GM19467 (cell line): ENCODE data around the gene CRMP1.
"Not testable (repeated sequence)": the region's sequence is repeated elsewhere in the genome, so short reads cannot be mapped to it uniquely, and the experiment has no call there.

Source experiments
- ATAC-seq: cut with Tn5 transposase; IDR thresholded peaks from one replicate; pipeline ENCODE4 v1.9.1; 2021; ENCODE audit warnings: mild to moderate bottlenecking, moderate library complexity; ENCODE audit not compliant: unreplicated experiment

Gene CRMP1

GRCh38 chr4:5825321-5826041 is 67.4 kb downstream of the CRMP1 start:
- no peak for ATAC-seq

GRCh38 chr4:5824635-5825034 is 68.3 kb downstream of the CRMP1 start:
- ATAC-seq = no peak

GRCh38 chr4:5824227-5824626 is 68.7 kb downstream of the CRMP1 start:
- ATAC-seq = no peak

GRCh38 chr4:5823542-5824211 is 69.2 kb downstream of the CRMP1 start:
- ATAC-seq = no peak

GRCh38 chr4:5822619-5823018 is 70.3 kb downstream of the CRMP1 start:
- no peak for ATAC-seq

GRCh38 chr4:5821665-5822358 is 71.1 kb downstream of the CRMP1 start:
- ATAC-seq = no peak

GRCh38 chr4:5816851-5817375 is 76.0 kb downstream of the CRMP1 start:
- ATAC-seq = no peak

- ATAC-seq = no peak
Observed at GRCh38 chr4:5816101-5816500, 76.8 kb downstream of the CRMP1 start.

GRCh38 chr4:5815641-5816040 is 77.2 kb downstream of the CRMP1 start:
- no peak for ATAC-seq

- ATAC-seq = no peak
Observed at GRCh38 chr4:5814421-5814820, 78.5 kb downstream of the CRMP1 start.

GRCh38 chr4:5813882-5814255 is 79.0 kb downstream of the CRMP1 start:
- no peak for ATAC-seq

GRCh38 chr4:5812506-5813229 is 80.2 kb downstream of the CRMP1 start:
- no peak for ATAC-seq

GRCh38 chr4:5812057-5812456 is 80.8 kb downstream of the CRMP1 start:
- ATAC-seq = not testable (repeated sequence)

GRCh38 chr4:5810770-5811430 is 82.0 kb downstream of the CRMP1 start:
- no peak for ATAC-seq

- no peak for ATAC-seq
Observed at GRCh38 chr4:5810151-5810550, 82.7 kb downstream of the CRMP1 start.

GRCh38 chr4:5809216-5809776 is 83.6 kb downstream of the CRMP1 start:
- no peak for ATAC-seq

GRCh38 chr4:5808081-5808741 is 84.7 kb downstream of the CRMP1 start:
- ATAC-seq = no peak

GRCh38 chr4:5805270-5805669 is 87.6 kb downstream of the CRMP1 start:
- ATAC-seq = no peak

GRCh38 chr4:5804656-5805055 is 88.2 kb downstream of the CRMP1 start:
- ATAC-seq = no peak

GRCh38 chr4:5802565-5802964 is 90.3 kb downstream of the CRMP1 start:
- ATAC-seq = no peak
